Endothelial cell of umbilical vein (primary cell): ENCODE data around the gene VSIR. TPM values are rescaled to one million over a fixed set of nuclear protein-coding genes. Genes with fewer than 3 reads are reported as not detected.

ENCODE experiments used
- BruUV-seq: library from RNA; stranded (reverse); fragments of 400-500 nt; replicated peaks from 2 replicates; lab custom pipeline; 2021; lab: Mats Ljungman, UMichigan
- CTCF ChIA-PET: fragments of 300-600, 350-600 bp; sonication (Branson Sonifier 250); formaldehyde crosslinking; loops from one replicate; lab custom pipeline; 2021; ENCODE audit warnings: antibody characterized with exemption, inconsistent platforms; lab: Charles Lee
- POLR2A ChIA-PET: fragments of 300-600, 350-600 bp; sonication (Branson Sonifier 250); formaldehyde crosslinking; loops from one replicate; lab custom pipeline; 2021; ENCODE audit warnings: antibody characterized with exemption, inconsistent platforms; lab: Charles Lee
- DNase-seq: peaks from one replicate; pipeline ENCODE4 v3.0.0-alpha.2; 2011; ENCODE audit warnings: low read depth, low spot score
- FAIRE-seq: peaks from 2 replicates; lab custom pipeline; 2011; peaks lifted over from hg19 to GRCh38; lab: Jason Lieb, UNC
- H2AFZ ChIP-seq: 2 replicates; pipeline ENCODE4 v1.6.0; 2012; ENCODE audit warnings: low read depth, low read length, control low read depth, inconsistent platforms
- H3K27ac ChIP-seq: 2 replicates; pipeline ENCODE4 v1.5.1; 2011; ENCODE audit warnings: low read depth, mild to moderate bottlenecking, control low read depth, low read length, moderate library complexity; ENCODE audit not compliant: insufficient read depth
- H3K27me3 ChIP-seq, 2 experiments: 2 replicates each; pipeline versions ENCODE4 v1.6.0 to v1.6.1; 2011; ENCODE audit warnings: low read length in 2 of 2, mixed read lengths in 1 of 2; ENCODE audit not compliant: control insufficient read depth in 2 of 2, insufficient read depth in 2 of 2
- H3K36me3 ChIP-seq, 2 experiments: 2 replicates in 1 of 2; 3 replicates in 1 of 2; pipeline ENCODE4 v1.5.1; 2011; ENCODE audit warnings: low read length in 2 of 2, mild to moderate bottlenecking in 1 of 2, moderate library complexity in 1 of 2; ENCODE audit not compliant: control insufficient read depth in 2 of 2, insufficient read depth in 2 of 2; ENCODE audit errors: extremely low read depth in 1 of 2
- H3K4me1 ChIP-seq: 3 replicates; pipeline ENCODE4 v1.5.1; 2011; ENCODE audit warnings: mild to moderate bottlenecking, low read length; ENCODE audit not compliant: control insufficient read depth, insufficient read depth; ENCODE audit errors: extremely low read depth
- H3K4me2 ChIP-seq: 2 replicates; pipeline ENCODE4 v1.6.1; 2011; ENCODE audit warnings: low read length, control low read depth, mixed read lengths; ENCODE audit not compliant: insufficient read depth
- H3K4me3 ChIP-seq, 3 experiments: fragments of 200-600 bp in 1 of 3; sonication (generic), shearing (Covaris generic) in 1 of 3; replicated peaks in 1 of 3; 2 replicates each; pipeline ENCODE4 v1.5.1; 2011 to 2016; ENCODE audit warnings: control low read depth in 3 of 3, low read length in 3 of 3, mild to moderate bottlenecking in 2 of 3, inconsistent platforms in 1 of 3, low read depth in 1 of 3, moderate library complexity in 1 of 3; ENCODE audit not compliant: insufficient read depth in 1 of 3
- H3K79me2 ChIP-seq: 2 replicates; pipeline ENCODE4 v1.6.0; 2012; ENCODE audit warnings: low read length, inconsistent platforms; ENCODE audit not compliant: control insufficient read depth, insufficient read depth
- H3K9ac ChIP-seq: replicated peaks from 2 replicates; pipeline ENCODE3; 2011; ENCODE audit warnings: low read length, control low read depth; ENCODE audit not compliant: insufficient read depth; ENCODE audit errors: extremely low read depth
- H3K9me1 ChIP-seq: replicated peaks from 3 replicates; pipeline ENCODE4 v1.6.0; 2011; ENCODE audit warnings: mild to moderate bottlenecking, low read length; ENCODE audit not compliant: control insufficient read depth, insufficient read depth; ENCODE audit errors: extremely low read depth
- H3K9me3 ChIP-seq: replicated peaks from 2 replicates; pipeline ENCODE4 v1.5.1; 2012; ENCODE audit warnings: low read length, inconsistent platforms; ENCODE audit not compliant: control insufficient read depth, insufficient read depth
- H4K20me1 ChIP-seq: replicated peaks from 2 replicates; pipeline ENCODE3; 2011; ENCODE audit warnings: mild to moderate bottlenecking, low read length; ENCODE audit not compliant: control insufficient read depth, insufficient read depth; ENCODE audit errors: extremely low read depth
- EZH2 ChIP-seq: IDR thresholded peaks from 2 replicates; pipeline ENCODE4 v1.6.1; 2012; ENCODE audit warnings: borderline replicate concordance, low read depth, mild to moderate bottlenecking, moderate library complexity, low read length, inconsistent platforms; ENCODE audit not compliant: severe bottlenecking
- FOS ChIP-seq: IDR thresholded peaks from 2 replicates; pipeline ENCODE4 v1.6.1; 2011; ENCODE audit warnings: mild to moderate bottlenecking, low read length, moderate library complexity, borderline replicate concordance; ENCODE audit not compliant: insufficient read depth
- GATA2 ChIP-seq: IDR thresholded peaks from 2 replicates; pipeline ENCODE4 v1.7.0; 2011; ENCODE audit warnings: low read depth, mild to moderate bottlenecking, moderate library complexity, mixed read lengths, low read length; ENCODE audit not compliant: insufficient read length, insufficient read depth
- JUN ChIP-seq: IDR thresholded peaks from 2 replicates; pipeline ENCODE4 v1.6.1; 2011; ENCODE audit warnings: borderline replicate concordance, low read depth; ENCODE audit not compliant: insufficient read length, insufficient read depth
- MAX ChIP-seq: IDR thresholded peaks from 2 replicates; pipeline ENCODE4 v1.6.1; 2011; ENCODE audit not compliant: insufficient read depth, insufficient read length
- MYC ChIP-seq: IDR thresholded peaks from one replicate; pipeline ENCODE4 v1.6.1; 2011; ENCODE audit warnings: mild to moderate bottlenecking, low read depth, low read length
- POLR2A ChIP-seq: IDR thresholded peaks from 2 replicates; pipeline ENCODE4 v1.6.1; 2012; ENCODE audit warnings: low read depth, mild to moderate bottlenecking, control low read depth, low read length
- POLR2AphosphoS5 ChIP-seq: IDR thresholded peaks from 2 replicates; pipeline ENCODE4 v1.6.1; 2012; ENCODE audit warnings: low read depth, mild to moderate bottlenecking, control low read depth, low read length, moderate library complexity; ENCODE audit not compliant: insufficient read depth
- dilution Hi-C: fragments of 300-500 bp; cut with MboI; formaldehyde crosslinking; loops from one replicate; pipeline ENCODE4 v1.15.0; 2019; ENCODE audit warnings: low sequenced_read_pairs; ENCODE audit not compliant: extremely low pct_ligation_motif_present
- intact Hi-C: fragments of 100-400 bp; cut with micrococcal nuclease; formaldehyde crosslinking; loops from one replicate; pipeline ENCODE4 v1.10.0; 2022
- polyA plus RNA-seq, 4 experiments: library from polyadenylated mRNA; depleted of rRNA in 3 of 4; stranded (reverse) in 3 of 4; unstranded in 1 of 4; fragments of >200 nt; gene quantifications; 2 replicates each; pipeline versions ENCODE4 v1.2.1 to v1.2.3, GENCODE V29; 2011 to 2012; ENCODE audit warnings: missing spikeins in 1 of 4
- total RNA-seq: library from RNA; stranded (reverse); gene quantifications from 2 replicates; pipeline ENCODE4 v1.2.3, GENCODE V29; 2021
- TF ChIP-seq, protein P1 (sequence below), 2 donors: IDR thresholded peaks; 1 replicate in 1 of 2; 2 replicates in 1 of 2; pipeline ENCODE4 v1.5.1; 2011; ENCODE audit warnings: low read length in 2 of 2, mild to moderate bottlenecking in 2 of 2, moderate library complexity in 2 of 2, control low read depth in 1 of 2, inconsistent platforms in 1 of 2, low read depth in 1 of 2; ENCODE audit not compliant: insufficient read depth in 1 of 2; ENCODE audit errors: extremely low read depth in 1 of 2

The VSIR gene
- total and polyA plus RNA-seq, 2 donors (not counting 3 experiments of a cell fraction or from before 2014, with no cell fraction given), result 4.9 to 6.3 TPM

- no peaks in the 10 kb centered on the region for H3K4me1 ChIP-seq
- no peak for FAIRE-seq
- H3K27me3 ChIP-seq, result no peaks in the 10 kb centered on the region
- H3K79me2 ChIP-seq, result no peaks in the 10 kb centered on the region
- no TSS peak for BruUV-seq
- intact Hi-C loops (no loop called here), dilution Hi-C loops (no loop called here)
- no peaks in the 10 kb centered on the region for H4K20me1 ChIP-seq
- POLR2A ChIA-PET, result no interaction called here
- no peaks in the 10 kb centered on the region for H3K9me1 ChIP-seq
- TF ChIP-seq FOS (no peak), JUN (no peak), GATA2 (no peak), MAX (no peak), POLR2A (no peak), POLR2AphosphoS5 (no peak), MYC (no peak), EZH2 (no peak)
- TF ChIP-seq, protein P1, sequence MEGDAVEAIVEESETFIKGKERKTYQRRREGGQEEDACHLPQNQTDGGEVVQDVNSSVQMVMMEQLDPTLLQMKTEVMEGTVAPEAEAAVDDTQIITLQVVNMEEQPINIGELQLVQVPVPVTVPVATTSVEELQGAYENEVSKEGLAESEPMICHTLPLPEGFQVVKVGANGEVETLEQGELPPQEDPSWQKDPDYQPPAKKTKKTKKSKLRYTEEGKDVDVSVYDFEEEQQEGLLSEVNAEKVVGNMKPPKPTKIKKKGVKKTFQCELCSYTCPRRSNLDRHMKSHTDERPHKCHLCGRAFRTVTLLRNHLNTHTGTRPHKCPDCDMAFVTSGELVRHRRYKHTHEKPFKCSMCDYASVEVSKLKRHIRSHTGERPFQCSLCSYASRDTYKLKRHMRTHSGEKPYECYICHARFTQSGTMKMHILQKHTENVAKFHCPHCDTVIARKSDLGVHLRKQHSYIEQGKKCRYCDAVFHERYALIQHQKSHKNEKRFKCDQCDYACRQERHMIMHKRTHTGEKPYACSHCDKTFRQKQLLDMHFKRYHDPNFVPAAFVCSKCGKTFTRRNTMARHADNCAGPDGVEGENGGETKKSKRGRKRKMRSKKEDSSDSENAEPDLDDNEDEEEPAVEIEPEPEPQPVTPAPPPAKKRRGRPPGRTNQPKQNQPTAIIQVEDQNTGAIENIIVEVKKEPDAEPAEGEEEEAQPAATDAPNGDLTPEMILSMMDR (IDR thresholded peaks at IDR 0.05; ENCODE audit: extremely low read depth in 1 of 2, insufficient read depth in 1 of 2, low read depth in 1 of 2, low read length in 2 of 2), result no peak
- no peaks in the 10 kb centered on the region for H3K9me3 ChIP-seq
- no peaks in the 10 kb centered on the region for H3K36me3 ChIP-seq
- H3K4me2 ChIP-seq, result no peak overlapping the region
- CTCF ChIA-PET, result no interaction called here
- no peak overlapping the region for H3K27ac ChIP-seq
- DNase-seq, result no peak
- H3K9ac ChIP-seq, result no peak overlapping the region
- H3K4me3 ChIP-seq, result no peak overlapping the region
- H2AFZ ChIP-seq, result no peak overlapping the region
These were observed 17.6 kb upstream of the VSIR start for GRCh38 chr10:71790749-71791440.
